Measurements from ENCODE around the gene FCRL1. TPM values are rescaled to one million over a fixed set of nuclear protein-coding genes. Genes with fewer than 3 reads are reported as not detected.
A peak's percentile ranks its signal among the peaks of the same experiment; 100 is the strongest.

Gene FCRL1
- total RNA-seq (2022) = not detected in 2 replicates
- not detected for Bru-seq, nascent RNA
- BruChase-seq, experiment 1, labeled RNA remaining after a 6-hour chase = not detected
- BruChase-seq, experiment 2, labeled RNA remaining after a 2-hour chase = not detected
- long read RNA-seq = 0 reads

DNA sequence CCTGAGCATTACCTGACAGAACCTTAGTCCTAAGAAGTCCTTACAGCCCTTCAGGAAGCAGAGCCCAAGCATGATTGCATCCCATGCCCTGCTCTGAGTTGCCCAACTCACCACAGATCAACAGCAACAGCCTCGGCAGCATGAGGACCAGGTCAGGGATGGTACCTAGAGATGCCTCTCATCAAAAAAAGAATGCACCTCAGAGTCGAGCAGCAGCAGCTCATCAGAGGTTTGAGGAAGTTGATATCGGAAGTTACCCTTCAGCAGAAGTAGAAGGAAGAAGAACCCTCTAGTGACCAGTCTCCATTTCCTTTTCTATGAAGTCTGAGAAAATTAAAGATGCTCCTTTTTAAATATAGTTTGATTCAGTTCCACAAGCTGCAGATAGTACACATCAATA lies at the start of gene FCRL1:
TSS of gene FCRL1 (minus strand) at position 225 of the 400 bp plus-strand sequence. CDS start at position 142, 83 bp downstream.
- no TSS peak for BruUV-seq (replicated peaks)
- no peaks in the 10 kb centered on the region for H3K4me1 Mint-ChIP-seq (ENCODE audit: low read depth, unreplicated experiment)
- intact Hi-C loops (cut with micrococcal nuclease; ENCODE audit: unreplicated experiment) = no loop called here
- CTCF ChIA-PET = no interaction called here
- DNase-seq = no peak
- H3K36me3 Mint-ChIP-seq (ENCODE audit: insufficient read depth, unreplicated experiment) = no peaks in the 10 kb centered on the region
- TF ChIP-seq, protein P1, sequence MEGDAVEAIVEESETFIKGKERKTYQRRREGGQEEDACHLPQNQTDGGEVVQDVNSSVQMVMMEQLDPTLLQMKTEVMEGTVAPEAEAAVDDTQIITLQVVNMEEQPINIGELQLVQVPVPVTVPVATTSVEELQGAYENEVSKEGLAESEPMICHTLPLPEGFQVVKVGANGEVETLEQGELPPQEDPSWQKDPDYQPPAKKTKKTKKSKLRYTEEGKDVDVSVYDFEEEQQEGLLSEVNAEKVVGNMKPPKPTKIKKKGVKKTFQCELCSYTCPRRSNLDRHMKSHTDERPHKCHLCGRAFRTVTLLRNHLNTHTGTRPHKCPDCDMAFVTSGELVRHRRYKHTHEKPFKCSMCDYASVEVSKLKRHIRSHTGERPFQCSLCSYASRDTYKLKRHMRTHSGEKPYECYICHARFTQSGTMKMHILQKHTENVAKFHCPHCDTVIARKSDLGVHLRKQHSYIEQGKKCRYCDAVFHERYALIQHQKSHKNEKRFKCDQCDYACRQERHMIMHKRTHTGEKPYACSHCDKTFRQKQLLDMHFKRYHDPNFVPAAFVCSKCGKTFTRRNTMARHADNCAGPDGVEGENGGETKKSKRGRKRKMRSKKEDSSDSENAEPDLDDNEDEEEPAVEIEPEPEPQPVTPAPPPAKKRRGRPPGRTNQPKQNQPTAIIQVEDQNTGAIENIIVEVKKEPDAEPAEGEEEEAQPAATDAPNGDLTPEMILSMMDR (IDR thresholded peaks at IDR 0.05; ENCODE audit: unreplicated experiment) = no peak
- H3K9me3 Mint-ChIP-seq (ENCODE audit: low read depth, unreplicated experiment) = no peaks in the 10 kb centered on the region
- no peak within 1 kb of the TSS for H3K27ac Mint-ChIP-seq (ENCODE audit: unreplicated experiment)
- H3K27me3 Mint-ChIP-seq (ENCODE audit: unreplicated experiment) = peaks cover 16% of the 10 kb centered on the region
- H3K4me3 Mint-ChIP-seq (ENCODE audit: low read depth, unreplicated experiment) = no peak within 1 kb of the TSS

DNA sequence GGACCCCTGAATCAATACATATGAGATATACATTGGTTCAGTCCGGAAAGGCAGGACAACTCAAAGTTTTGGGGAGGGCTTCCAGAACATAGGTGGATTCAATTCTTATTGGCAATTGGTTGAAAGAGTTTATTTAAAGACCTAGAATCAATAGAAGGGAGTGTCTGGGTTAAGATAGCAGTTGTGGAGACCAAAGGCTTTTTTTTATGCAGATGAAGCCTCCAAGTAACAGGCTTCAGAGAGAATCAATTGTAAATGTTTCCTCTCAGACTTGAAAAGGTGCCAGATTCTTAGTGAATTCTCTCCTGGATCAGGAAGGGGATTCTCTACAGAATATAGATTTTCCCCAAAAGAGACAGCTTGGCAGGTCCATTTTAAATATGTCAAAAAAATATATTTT lies 48.7 kb upstream of the FCRL1 start:
- Mint-ChIP-seq H3K36me3 (ENCODE audit: insufficient read depth, unreplicated experiment) (no peaks in the 10 kb centered on the region), H3K27me3 (ENCODE audit: unreplicated experiment) (no peaks in the 10 kb centered on the region), H3K4me1 (ENCODE audit: low read depth, unreplicated experiment) (no peaks in the 10 kb centered on the region), H3K9me3 (ENCODE audit: low read depth, unreplicated experiment) (no peaks in the 10 kb centered on the region), H3K27ac (ENCODE audit: unreplicated experiment) (no peak overlapping the region), H3K4me3 (ENCODE audit: low read depth, unreplicated experiment) (no peak overlapping the region)
- intact Hi-C loops (cut with micrococcal nuclease; ENCODE audit: unreplicated experiment) = no loop called here
- no peak for DNase-seq
- CTCF ChIA-PET = no interaction called here
- no TSS peak for BruUV-seq (replicated peaks)
- TF ChIP-seq, protein P1 (IDR thresholded peaks at IDR 0.05; ENCODE audit: unreplicated experiment) = no peak

- Mint-ChIP-seq H3K9me3 (ENCODE audit: low read depth, unreplicated experiment) (no peaks in the 10 kb centered on the region), H3K27ac (ENCODE audit: unreplicated experiment) (peak overlapping the region; percentile 50), H3K36me3 (ENCODE audit: insufficient read depth, unreplicated experiment) (no peaks in the 10 kb centered on the region), H3K27me3 (ENCODE audit: unreplicated experiment) (no peaks in the 10 kb centered on the region), H3K4me3 (ENCODE audit: low read depth, unreplicated experiment) (no peak overlapping the region), H3K4me1 (ENCODE audit: low read depth, unreplicated experiment) (peaks cover 10% of the 10 kb centered on the region)
- no peak for DNase-seq
- intact Hi-C loops (cut with micrococcal nuclease; ENCODE audit: unreplicated experiment) = loop anchor here (5.0 kb wide), 2 partner anchors 170 to 280 kb away; no protein-coding TSS in a partner anchor
- BruUV-seq (replicated peaks) = no TSS peak
- CTCF ChIA-PET = interaction anchor here (0.7 to 1.5 kb wide), 4 partner anchors 10 to 282 kb away, joined by 3 to 12 read pairs (median 6); no protein-coding TSS in a partner anchor
- TF ChIP-seq, protein P1 (IDR thresholded peaks at IDR 0.05; ENCODE audit: unreplicated experiment) = no peak
These were observed 42.5 kb upstream of the FCRL1 start for GRCh38 chr1:157862114-157863070.

- intact Hi-C loops (cut with micrococcal nuclease; ENCODE audit: unreplicated experiment) = no loop called here
- no TSS peak for BruUV-seq (replicated peaks)
These were observed 36.6 kb upstream of the FCRL1 start for GRCh38 chr1:157856538-157856937.

More at GRCh38 chr1:157856538-157856937, 36.6 kb upstream of the FCRL1 start:
- no peak for DNase-seq
- H3K27ac Mint-ChIP-seq (ENCODE audit: unreplicated experiment) = no peak overlapping the region
- H3K9me3 Mint-ChIP-seq (ENCODE audit: low read depth, unreplicated experiment) = no peaks in the 10 kb centered on the region
- TF ChIP-seq, protein P1 (IDR thresholded peaks at IDR 0.05; ENCODE audit: unreplicated experiment) = no peak
- H3K36me3 Mint-ChIP-seq (ENCODE audit: insufficient read depth, unreplicated experiment) = no peaks in the 10 kb centered on the region
- H3K4me1 Mint-ChIP-seq (ENCODE audit: low read depth, unreplicated experiment) = peaks cover 13% of the 10 kb centered on the region
- no peaks in the 10 kb centered on the region for H3K27me3 Mint-ChIP-seq (ENCODE audit: unreplicated experiment)
- CTCF ChIA-PET = no interaction called here
- no peak overlapping the region for H3K4me3 Mint-ChIP-seq (ENCODE audit: low read depth, unreplicated experiment)

All from Calu3 (cell line).